IPS-15b (cell line): Measurements from ENCODE around the gene PHF13.
"Not testable (repeated sequence)": the region's sequence is repeated elsewhere in the genome, so short reads cannot be mapped to it uniquely, and the experiment has no call there.

Source experiments
- H3K27me3 ChIP-seq: one replicate; pipeline ENCODE4 v1.6.1; 2013; ENCODE audit warnings: low read length; ENCODE audit not compliant: control insufficient read depth, insufficient read depth
- H3K36me3 ChIP-seq: one replicate; pipeline ENCODE4 v1.6.1; 2013; ENCODE audit warnings: low read length; ENCODE audit not compliant: control insufficient read depth, insufficient read depth
- H3K4me1 ChIP-seq: one replicate; pipeline ENCODE4 v1.6.1; 2013; ENCODE audit warnings: mild to moderate bottlenecking, low read length; ENCODE audit not compliant: control insufficient read depth, insufficient read depth
- H3K4me3 ChIP-seq: one replicate; pipeline ENCODE4 v1.5.1; 2013; ENCODE audit warnings: low read depth, low read length
- H3K9ac ChIP-seq: one replicate; pipeline ENCODE4 v1.6.1; 2013; ENCODE audit warnings: low read depth, mild to moderate bottlenecking, low read length
- H3K9me3 ChIP-seq: one replicate; pipeline ENCODE4 v1.6.1; 2013; ENCODE audit warnings: mild to moderate bottlenecking, low read length; ENCODE audit not compliant: control insufficient read depth, insufficient read depth

The PHF13 gene

GRCh38 chr1:6599141-6599975, 14.2 kb upstream of the PHF13 start:
- Histone ChIP-seq H3K9ac (no peak overlapping the region), H3K9me3 (no peaks in the 10 kb centered on the region), H3K4me1 (peaks cover 12% of the 10 kb centered on the region), H3K4me3 (no peak overlapping the region), H3K27me3 (no peaks in the 10 kb centered on the region), H3K36me3 (peaks cover 42% of the 10 kb centered on the region)

- Histone ChIP-seq H3K36me3 (peaks cover 37% of the 10 kb centered on the region), H3K4me1 (peaks cover 13% of the 10 kb centered on the region), H3K9ac (peak overlapping the region; percentile 74), H3K4me3 (peak overlapping the region; percentile 85)
- H3K9me3 ChIP-seq, H3K27me3 ChIP-seq: not testable (repeated sequence)
Measured at GRCh38 chr1:6599991-6600390, 13.5 kb upstream of the PHF13 start.

- H3K36me3 ChIP-seq, result peaks cover 32% of the 10 kb centered on the region
Measured at GRCh38 chr1:6600410-6601048, 13.0 kb upstream of the PHF13 start.

GRCh38 chr1:6601049-6601922, 12.2 kb upstream of the PHF13 start:
- Histone ChIP-seq H3K36me3 (peaks cover 25% of the 10 kb centered on the region), H3K9ac (peak overlapping the region; percentile 74), H3K9me3 (no peaks in the 10 kb centered on the region), H3K4me1 (peaks cover 13% of the 10 kb centered on the region), H3K27me3 (no peaks in the 10 kb centered on the region), H3K4me3 (peak overlapping the region; percentile 85)

More at GRCh38 chr1:6600410-6601048, 13.0 kb upstream of the PHF13 start:
- H3K9ac ChIP-seq, result peak overlapping the region; percentile 74
- H3K9me3 ChIP-seq, result no peaks in the 10 kb centered on the region
- no peaks in the 10 kb centered on the region for H3K27me3 ChIP-seq
- H3K4me3 ChIP-seq, result peak overlapping the region; percentile 85
- H3K4me1 ChIP-seq, result peaks cover 13% of the 10 kb centered on the region

GRCh38 chr1:6601923-6602668, 11.4 kb upstream of the PHF13 start:
- Histone ChIP-seq H3K27me3 (no peaks in the 10 kb centered on the region), H3K4me1 (peaks cover 13% of the 10 kb centered on the region), H3K36me3 (peaks cover 19% of the 10 kb centered on the region), H3K9me3 (no peaks in the 10 kb centered on the region), H3K9ac (peak overlapping the region; percentile 60), H3K4me3 (peak overlapping the region; percentile 85)

GRCh38 chr1:6602669-6603237, 10.8 kb upstream of the PHF13 start, which contains the start of gene KLHL21:
Gene KLHL21 (minus strand): TSS chr1:6602869. CDS start chr1:6602817, 52 bp downstream.
- H3K4me1 ChIP-seq, result peaks cover 13% of the 10 kb centered on the region
- no peaks in the 10 kb centered on the region for H3K9me3 ChIP-seq
- H3K36me3 ChIP-seq, result peaks cover 14% of the 10 kb centered on the region
- no peaks in the 10 kb centered on the region for H3K27me3 ChIP-seq
- peak within 1 kb of the TSS; percentile 87 for H3K9ac ChIP-seq
- H3K4me3 ChIP-seq, result peak within 1 kb of the TSS; percentile 85

GRCh38 chr1:6603238-6603914, 10.2 kb upstream of the PHF13 start:
- Histone ChIP-seq H3K9me3 (no peaks in the 10 kb centered on the region), H3K27me3 (no peaks in the 10 kb centered on the region), H3K4me1 (peaks cover 13% of the 10 kb centered on the region), H3K9ac (peak overlapping the region; percentile 87), H3K4me3 (peak overlapping the region; percentile 68), H3K36me3 (peaks cover 8% of the 10 kb centered on the region)

GRCh38 chr1:6603915-6604558, 9.5 kb upstream of the PHF13 start:
- peaks cover 13% of the 10 kb centered on the region for H3K4me1 ChIP-seq
- H3K9me3 ChIP-seq, result no peaks in the 10 kb centered on the region
- peaks cover 5% of the 10 kb centered on the region for H3K36me3 ChIP-seq
- peak overlapping the region; percentile 68 for H3K4me3 ChIP-seq
- H3K27me3 ChIP-seq, result no peaks in the 10 kb centered on the region
- peak overlapping the region; percentile 87 for H3K9ac ChIP-seq

GRCh38 chr1:6612641-6613360, 730 bp upstream of the PHF13 start:
- H3K9ac ChIP-seq, result peak overlapping the region; percentile 65
- no peaks in the 10 kb centered on the region for H3K9me3 ChIP-seq
- H3K4me1 ChIP-seq, result no peaks in the 10 kb centered on the region
- H3K36me3 ChIP-seq, result peaks cover 3% of the 10 kb centered on the region
- H3K27me3 ChIP-seq, result no peaks in the 10 kb centered on the region
- peak overlapping the region; percentile 83 for H3K4me3 ChIP-seq
